Esophagus mucosa (tissue), 1 donor: Measurements from ENCODE around the gene GDF15. TPM values are rescaled to one million over a fixed set of nuclear protein-coding genes. Genes with fewer than 3 reads are reported as not detected.
"Not testable (repeated sequence)": the region's sequence is repeated elsewhere in the genome, so short reads cannot be mapped to it uniquely, and the experiment has no call there.

ENCODE experiments used
- ATAC-seq: fragments of 200-7000 bp; cut with Tn5 transposase; one replicate; pipeline ENCODE4 v1.9.1; 2020
- total RNA-seq: library from RNA; stranded (reverse); gene quantifications from one replicate; pipeline ENCODE4 v1.2.4, GENCODE V29; 2023
- donor health status: DM: yes; HTN: yes; CAD: no.

GDF15 gene
- total RNA-seq, 1 donor from 2014 or later: 3.9 TPM

GRCh38 chr19:18364277-18364825 is 21.6 kb upstream of the GDF15 start:
- ATAC-seq: not testable (repeated sequence)

- ATAC-seq: peak; percentile 69
Measured at GRCh38 chr19:18364826-18365528, 21.0 kb upstream of the GDF15 start.

- ATAC-seq: peak; percentile 82
Measured at GRCh38 chr19:18366021-18366435, 19.9 kb upstream of the GDF15 start.

GRCh38 chr19:18368504-18369222 is 17.3 kb upstream of the GDF15 start:
- no peak for ATAC-seq

GRCh38 chr19:18373407-18373891 is 12.5 kb upstream of the GDF15 start:
- no peak for ATAC-seq

GRCh38 chr19:18373892-18374629 is 11.9 kb upstream of the GDF15 start:
- peak; percentile 87 for ATAC-seq

GRCh38 chr19:18377026-18377425 is 8.9 kb upstream of the GDF15 start:
- ATAC-seq: no peak

GRCh38 chr19:18379803-18380747 is 5.9 kb upstream of the GDF15 start:
- ATAC-seq: peak; percentile 76

GRCh38 chr19:18380843-18381242 is 5.1 kb upstream of the GDF15 start:
- no peak for ATAC-seq

- not testable (repeated sequence) for ATAC-seq
Measured at GRCh38 chr19:18383622-18384021, 2.3 kb upstream of the GDF15 start.

GRCh38 chr19:18384775-18385174 is 1.2 kb upstream of the GDF15 start:
- no peak for ATAC-seq

GRCh38 chr19:18385359-18385674 is 641 bp upstream of the GDF15 start:
- no peak for ATAC-seq

- no peak for ATAC-seq
Measured at GRCh38 chr19:18386543-18387271, 749 bp downstream of the GDF15 start.

- peak; percentile 89 for ATAC-seq
Measured at GRCh38 chr19:18388100-18388959, 2.4 kb downstream of the GDF15 start.

GRCh38 chr19:18388960-18389725 is 3.2 kb downstream of the GDF15 start:
- ATAC-seq: no peak

GRCh38 chr19:18389726-18390064 is 3.7 kb downstream of the GDF15 start:
- no peak for ATAC-seq

GRCh38 chr19:18390065-18390907 is 4.3 kb downstream of the GDF15 start:
- ATAC-seq: no peak

GRCh38 chr19:18391509-18392075 is 5.6 kb downstream of the GDF15 start:
- ATAC-seq: no peak
